K562 (cell line): ENCODE measurements around the gene CHMP3. TPM values are rescaled to one million over a fixed set of nuclear protein-coding genes. Genes with fewer than 3 reads are reported as not detected.

Source experiments
- ATAC-seq: fragments of 200-7000 bp; cut with Tn5 transposase; 3 replicates; pipeline ENCODE4 v1.9.1; 2020; ENCODE audit warnings: moderate library complexity
- BruUV-seq: library from RNA; stranded (reverse); fragments of 400-500 nt; replicated peaks from 2 replicates; lab custom pipeline; 2021; lab: Mats Ljungman, UMichigan
- CTCF ChIA-PET: fragments of 300-600 bp; formaldehyde crosslinking; extraction: SDS; loops from one replicate; lab custom pipeline; 2021; ENCODE audit warnings: low intra/inter-chr PET ratio; lab: Yijun Ruan, JAX
- POLR2A ChIA-PET: fragments of 300-600, 350-650 bp; sonication (Branson Sonifier 250); formaldehyde crosslinking; extraction: SDS; loops from one replicate; lab custom pipeline; 2021; ENCODE audit warnings: antibody characterized with exemption, inconsistent platforms; lab: Yijun Ruan, JAX
- DNase-seq, 4 experiments: peaks; one replicate each; pipeline versions ENCODE4 v3.0.0 to v3.0.0-alpha.2; 2011 to 2018; ENCODE audit warnings: low spot score in 3 of 4, mixed read lengths in 3 of 4; ENCODE audit errors: extremely low read depth in 1 of 4
- FAIRE-seq: peaks from 2 replicates; lab custom pipeline; 2011; peaks lifted over from hg19 to GRCh38; lab: Jason Lieb, UNC
- H2AFZ ChIP-seq: 2 replicates; pipeline ENCODE4 v1.6.0; 2011; ENCODE audit warnings: low read depth, low read length, control low read depth, inconsistent platforms
- H3K27ac ChIP-seq: fragments of 200-600 bp; 3 replicates; pipeline ENCODE4 v1.8.0; 2011; ENCODE audit warnings: low read depth, mild to moderate bottlenecking, control low read depth, inconsistent platforms, low read length, moderate library complexity, mixed read lengths; ENCODE audit errors: extremely low read depth
- H3K27me3 ChIP-seq, 2 experiments: fragments of 300-600 bp in 1 of 2; 2 replicates in 1 of 2; 3 replicates in 1 of 2; pipeline versions ENCODE4 v1.6.0 to v1.8.0; 2011; ENCODE audit warnings: inconsistent platforms in 2 of 2, low read length in 2 of 2, mild to moderate bottlenecking in 1 of 2, mixed read lengths in 1 of 2, moderate library complexity in 1 of 2; ENCODE audit not compliant: control insufficient read depth in 2 of 2, insufficient read depth in 2 of 2
- H3K36me3 ChIP-seq: fragments of 300-600 bp; 3 replicates; pipeline ENCODE4 v1.8.0; 2011; ENCODE audit warnings: mild to moderate bottlenecking, low read length, inconsistent platforms; ENCODE audit not compliant: control insufficient read depth, insufficient read depth
- H3K4me1 ChIP-seq, 2 experiments: fragments of 200-600 bp in 1 of 2; replicated peaks in 1 of 2; 2 replicates in 1 of 2; 3 replicates in 1 of 2; pipeline versions ENCODE4 v1.5.1 to v1.8.0; 2011; ENCODE audit warnings: inconsistent platforms in 2 of 2, low read length in 2 of 2, mild to moderate bottlenecking in 1 of 2, mixed read lengths in 1 of 2, moderate library complexity in 1 of 2; ENCODE audit not compliant: control insufficient read depth in 2 of 2, insufficient read depth in 2 of 2
- H3K4me2 ChIP-seq: 2 replicates; pipeline ENCODE4 v1.6.1; 2011; ENCODE audit warnings: low read length, control low read depth, inconsistent platforms, mixed read lengths; ENCODE audit not compliant: insufficient read depth
- H3K4me3 ChIP-seq: fragments of 200-600 bp; sonication (generic), shearing (Covaris generic); 2 replicates; pipeline ENCODE4 v1.5.1; 2016; ENCODE audit warnings: control low read depth, inconsistent platforms
- H3K79me2 ChIP-seq: fragments of 200-600 bp; 3 replicates; pipeline ENCODE4 v1.8.0; 2011; ENCODE audit warnings: low read length, inconsistent platforms; ENCODE audit not compliant: control insufficient read depth, insufficient read depth
- H3K9ac ChIP-seq, 2 experiments: 2 replicates each; pipeline versions ENCODE4 v1.6.0 to v1.6.1; 2011; ENCODE audit warnings: low read depth in 2 of 2, low read length in 2 of 2, control low read depth in 1 of 2, inconsistent platforms in 1 of 2, mild to moderate bottlenecking in 1 of 2, mixed read lengths in 1 of 2; ENCODE audit not compliant: insufficient read depth in 1 of 2
- H3K9me1 ChIP-seq: one replicate; pipeline ENCODE4 v1.6.0; 2011; ENCODE audit warnings: inconsistent platforms, mild to moderate bottlenecking, low read length, moderate library complexity; ENCODE audit not compliant: control insufficient read depth, insufficient read depth
- H3K9me3 ChIP-seq: replicated peaks from 2 replicates; pipeline ENCODE4 v1.5.1; 2011; ENCODE audit warnings: low read depth, low read length, inconsistent platforms; ENCODE audit not compliant: control insufficient read depth, insufficient read depth
- H4K20me1 ChIP-seq: replicated peaks from 2 replicates; pipeline ENCODE4 v1.6.1; 2011; ENCODE audit warnings: low read length, inconsistent platforms, mixed read lengths; ENCODE audit not compliant: control insufficient read depth, insufficient read depth
- CHD4 ChIP-seq: fragments of 200-600 bp; sonication (generic); IDR thresholded peaks from 3 replicates; pipeline ENCODE4 v1.6.1; 2012; ENCODE audit warnings: low read depth, mild to moderate bottlenecking, mixed read lengths, low read length, inconsistent platforms; ENCODE audit not compliant: insufficient read depth, insufficient replicate concordance, poor library complexity, severe bottlenecking
- DNMT1 ChIP-seq: fragments of 450-650 bp; IDR thresholded peaks from 2 replicates; pipeline ENCODE4 v1.6.1; 2016; ENCODE audit warnings: antibody characterized with exemption, mild to moderate bottlenecking
- FOXK2 ChIP-seq, 2 experiments: fragments of 450-650 bp; IDR thresholded peaks in 1 of 2; conservative IDR thresholded peaks in 1 of 2; 2 replicates each; pipeline ENCODE4 v1.6.1; 2016; ENCODE audit warnings: low read depth in 2 of 2, mild to moderate bottlenecking in 1 of 2
- FOXM1 ChIP-seq, 2 experiments: fragments of 450-650 bp in 1 of 2; sonication (generic) in 1 of 2; formaldehyde crosslinking in 1 of 2; IDR thresholded peaks; 2 replicates each; pipeline versions ENCODE4 v1.6.1 to v1.9.0; 2017 to 2022; ENCODE audit warnings: low read depth in 2 of 2, mild to moderate bottlenecking in 2 of 2, missing genetic modification reagents in 1 of 2, moderate library complexity in 1 of 2
- GTF2E2 ChIP-seq: fragments of 200-800 bp; sonication (Bioruptor generic); IDR thresholded peaks from 2 replicates; pipeline ENCODE4 v1.6.1; 2016; ENCODE audit warnings: missing genetic modification characterization, missing compliant biosample characterization
- HDAC2 ChIP-seq: fragments of 450-650 bp; IDR thresholded peaks from 2 replicates; pipeline ENCODE4 v1.6.1; 2016; ENCODE audit warnings: mild to moderate bottlenecking
- HLTF ChIP-seq: fragments of 450-650 bp; IDR thresholded peaks from 2 replicates; pipeline ENCODE4 v1.6.1; 2016
- SPI1 ChIP-seq: IDR thresholded peaks from 2 replicates; pipeline ENCODE4 v1.6.1; 2011; ENCODE audit warnings: low read depth, low read length, control low read depth, borderline replicate concordance
- STAT6 ChIP-seq: sonication (generic); formaldehyde crosslinking; IDR thresholded peaks from 2 replicates; pipeline ENCODE4 v1.8.1; 2023; ENCODE audit warnings: mild to moderate bottlenecking, missing genetic modification reagents
- TCF7L2 ChIP-seq: fragments of 150-350 bp; IDR thresholded peaks from 2 replicates; pipeline ENCODE4 v1.6.1; 2016; ENCODE audit warnings: low read depth, mild to moderate bottlenecking, low read length, moderate library complexity
- USF1 ChIP-seq: sonication (generic); formaldehyde crosslinking; IDR thresholded peaks from 2 replicates; pipeline ENCODE4 v1.9.0; 2022; ENCODE audit warnings: mild to moderate bottlenecking, missing genetic modification reagents
- VEZF1 ChIP-seq: fragments of 200-800 bp; sonication (Bioruptor generic); IDR thresholded peaks from 2 replicates; pipeline ENCODE4 v1.6.1; 2017; ENCODE audit warnings: missing genetic modification characterization, missing compliant biosample characterization
- ZBED1 ChIP-seq: IDR thresholded peaks from 2 replicates; pipeline ENCODE4 v1.6.1; 2014
- ZKSCAN8 ChIP-seq: fragments of 200-800 bp; sonication (Bioruptor generic); IDR thresholded peaks from 2 replicates; pipeline ENCODE4 v1.6.1; 2016; ENCODE audit warnings: missing genetic modification characterization, missing compliant biosample characterization
- ZNF707 ChIP-seq: fragments of 250-450 bp; sonication (Bioruptor Pico); conservative IDR thresholded peaks from 2 replicates; pipeline ENCODE4 v1.8.0; 2022; ENCODE audit warnings: inconsistent platforms, mild to moderate bottlenecking, moderate library complexity
- ZNF76 ChIP-seq: fragments of 250-450 bp; sonication (Bioruptor Pico); IDR thresholded peaks from 2 replicates; pipeline ENCODE4 v1.4.0; 2020; ENCODE audit warnings: mild to moderate bottlenecking, moderate library complexity, borderline replicate concordance
- WGBS: fragments of 100-300 bp; shearing (Covaris generic); methylation state at CpG from one replicate; pipeline ENCODE4 v1.1.6; 2016; ENCODE audit warnings: low coverage, mixed read lengths; ENCODE audit not compliant: insufficient coverage; ENCODE audit errors: missing lambda C conversion rate; 5-methylcytosine and 5-hydroxymethylcytosine counted together
- in situ Hi-C: fragments of 300-500 bp; cut with MboI; formaldehyde crosslinking; loops from 4 replicates; pipeline ENCODE4 v1.15.0; 2018; ENCODE audit warnings: inconsistent platforms, mixed read lengths
- intact Hi-C: fragments of 100-400 bp; cut with micrococcal nuclease; formaldehyde crosslinking; loops from 2 replicates; pipeline ENCODE4 v1.14.2; 2022
- polyA plus RNA-seq, 8 experiments: library from polyadenylated mRNA; depleted of rRNA in 4 of 8; stranded (reverse) in 5 of 8; unstranded in 3 of 8; fragments of >200 nt; fragmentation: Nextera tagmentation in 2 of 8; fragmentation: Illumina TruSeq in 1 of 8; extraction: Ambion mirVana in 2 of 8; extraction: Trizol in 1 of 8; gene quantifications; 2 replicates each; pipeline versions ENCODE4 v1.2.1 to v1.2.3, GENCODE V29; 2011 to 2014; ENCODE audit warnings: inconsistent platforms in 1 of 8, missing spikeins in 1 of 8
- total RNA-seq, 7 experiments: library from RNA; depleted of rRNA in 6 of 7; stranded (reverse); fragments of >200 nt in 6 of 7; fragmentation: Illumina TruSeq in 2 of 7; extraction: Trizol in 2 of 7; gene quantifications; 2 replicates each; pipeline versions ENCODE4 v1.2.1 to v1.2.3, GENCODE V29; 2011 to 2021; ENCODE audit warnings: low replicate concordance in 1 of 7

Gene CHMP3
- total and polyA plus RNA-seq, 9 of the 15 experiments (the other 6 are each of a cell fraction or from before 2014, with no cell fraction given) = 20.6 to 52.5 (median 31.7) TPM

GRCh38 chr2:86492048-86492453, 71.2 kb downstream of the CHMP3 start:
- POLR2A ChIA-PET = interaction anchor here (0.9 to 2.8 kb wide), 4 partner anchors 8 to 51 kb away, joined by 3 to 8 read pairs (median 4); partner anchors contain the start of gene KDM3A
- BruUV-seq = no TSS peak
- no peaks in the 10 kb centered on the region for H3K79me2 ChIP-seq
- no peak overlapping the region for H2AFZ ChIP-seq
- no peak for ATAC-seq
- no peak overlapping the region for H3K9ac ChIP-seq
- H3K9me3 ChIP-seq = no peaks in the 10 kb centered on the region; the same call in 1 of the 2 replicates
- no peak for DNase-seq
- no peak overlapping the region for H3K4me3 ChIP-seq
- H3K27ac ChIP-seq = no peak overlapping the region
- H3K4me1 ChIP-seq = no peaks in the 10 kb centered on the region
- no peak for TF ChIP-seq GTF2E2 (tag)
- TF ChIP-seq USF1 (CRISPR knock-in tag) = no peak
- no peak for TF ChIP-seq STAT6 (CRISPR knock-in tag)
- TF ChIP-seq HLTF = no peak
- TF ChIP-seq FOXM1 (IDR thresholded peaks at IDR 0.05; ENCODE audit: low read depth) = no peak
- no peak for TF ChIP-seq FOXM1 (CRISPR knock-in tag; IDR thresholded peaks at IDR 0.05; ENCODE audit: low read depth)
- TF ChIP-seq ZKSCAN8 = no peak
- TF ChIP-seq CHD4 = no peak
- no peak for TF ChIP-seq DNMT1
- TF ChIP-seq SPI1 = no peak
- no peak for TF ChIP-seq FOXK2 (conservative IDR thresholded peaks at IDR 0.05 in 1 of 2, IDR thresholded peaks at IDR 0.05 in 1 of 2; ENCODE audit: low read depth in 2 of 2)
- no peak for TF ChIP-seq TCF7L2
- no peak for TF ChIP-seq HDAC2
- no peak for TF ChIP-seq ZNF707 (CRISPR knock-in tag)
- no peak for TF ChIP-seq ZBED1
- TF ChIP-seq ZNF76 (CRISPR knock-in tag) = no peak
- TF ChIP-seq VEZF1 (CRISPR knock-in tag) = no peak
- no peaks in the 10 kb centered on the region for H4K20me1 ChIP-seq
- H3K4me2 ChIP-seq = no peak overlapping the region
- FAIRE-seq = no peak
- CTCF ChIA-PET = no interaction called here
- in situ Hi-C loops = no loop called here
- H3K9me1 ChIP-seq = no peaks in the 10 kb centered on the region
- intact Hi-C loops = no loop called here
- WGBS = 91% methylated on average over 1 of the region's 1 CpG
- no peaks in the 10 kb centered on the region for H3K27me3 ChIP-seq
- H3K36me3 ChIP-seq = peaks cover 74% of the 10 kb centered on the region
